Chondrocyte (in vitro differentiated cells): Measurements from ENCODE around the gene PKD1. TPM values are rescaled to one million over a fixed set of nuclear protein-coding genes. Genes with fewer than 3 reads are reported as not detected.
A peak's percentile ranks its signal among the peaks of the same experiment; 100 is the strongest.
"Not testable (repeated sequence)": the region's sequence is repeated elsewhere in the genome, so short reads cannot be mapped to it uniquely, and the experiment has no call there.

ENCODE experiments used
- DNase-seq: peaks from one replicate; pipeline ENCODE4 v3.0.0; 2021; ENCODE audit warnings: mixed read lengths, low spot score
- H3K27ac Mint-ChIP-seq: one replicate; pipeline ENCODE4 v1.8.0; 2021; ENCODE audit warnings: mild to moderate bottlenecking, moderate library complexity, mixed read lengths; ENCODE audit not compliant: unreplicated experiment
- H3K27me3 Mint-ChIP-seq: 2 replicates; pipeline ENCODE4 v1.8.0; 2021; ENCODE audit warnings: low read depth, mixed read lengths
- H3K36me3 Mint-ChIP-seq: 2 replicates; pipeline ENCODE4 v1.8.0; 2021; ENCODE audit warnings: low read depth, mixed read lengths
- H3K4me1 Mint-ChIP-seq: 2 replicates; pipeline ENCODE4 v1.8.0; 2021; ENCODE audit warnings: low read depth, mild to moderate bottlenecking, mixed read lengths
- H3K4me3 Mint-ChIP-seq: one replicate; pipeline ENCODE4 v1.8.0; 2021; ENCODE audit warnings: mild to moderate bottlenecking, moderate library complexity, mixed read lengths; ENCODE audit not compliant: unreplicated experiment
- H3K9me3 Mint-ChIP-seq: 2 replicates; pipeline ENCODE4 v1.8.0; 2021; ENCODE audit warnings: low read depth, mixed read lengths
- long read RNA-seq: library from polyadenylated mRNA; stranded (forward); transcript quantifications from one replicate; pipeline ENCODE4 v2.0.0, GENCODE V29; 2021
- total RNA-seq: library from RNA; stranded (reverse); gene quantifications from 3 replicates; pipeline ENCODE4 v1.2.1, GENCODE V29; 2021
- TF ChIP-seq, protein P1 (sequence below): fragments of 200-600 bp; sonication (generic); IDR thresholded peaks from 2 replicates; pipeline ENCODE4 v1.5.0; 2021; ENCODE audit warnings: antibody characterized with exemption, mild to moderate bottlenecking, moderate library complexity

PKD1 gene
- total RNA-seq, result 131 to 230 TPM (median 216 TPM) in 3 replicates
- long read RNA-seq, full-length matches to known transcripts, result 4 of 144 reads
- long read RNA-seq, partial matches to known transcripts, result 96 of 144 reads
- long read RNA-seq, other reads (novel, unspliced or antisense), result 44 of 144 reads

DNA sequence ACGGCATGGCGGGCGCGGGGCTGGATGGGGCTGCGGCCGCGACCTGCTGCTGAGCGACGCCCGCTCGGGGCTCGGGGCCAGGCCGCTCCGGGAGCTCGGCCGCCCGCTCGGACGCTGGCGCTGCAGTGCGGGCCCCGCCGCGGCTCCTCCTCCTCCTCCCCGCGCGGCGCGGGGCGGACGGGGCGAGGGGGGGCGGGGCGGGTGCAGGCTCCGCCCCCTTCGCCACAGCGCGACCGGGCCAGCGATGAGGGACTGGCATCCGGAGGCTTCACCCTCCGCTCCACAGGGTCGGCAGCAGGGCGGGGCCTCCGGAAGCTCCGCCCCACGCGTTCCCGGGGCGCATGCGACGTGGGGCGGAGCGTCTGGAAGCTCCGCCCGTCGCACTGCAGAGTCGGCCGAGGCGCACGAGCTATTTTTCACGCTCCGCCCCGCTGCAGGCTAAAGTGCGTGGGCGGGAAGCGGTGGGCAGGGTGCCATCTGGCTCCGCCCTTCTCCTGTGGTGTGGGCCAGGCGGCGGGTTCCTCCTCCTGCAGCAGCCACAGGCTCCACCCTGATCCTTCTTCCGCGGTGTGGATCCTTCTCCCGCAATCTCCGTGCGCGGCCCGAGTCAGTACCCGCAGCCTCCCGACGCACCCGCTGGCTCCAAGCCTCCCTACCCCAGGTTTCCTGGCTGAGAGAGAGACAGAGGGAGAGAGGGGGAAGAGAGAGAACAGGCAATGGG lies at the start of gene PKD1:
TSS of gene PKD1 (minus strand) at position 129 of the 721 bp plus-strand sequence. CDS start 209 bp downstream, outside the sequence.
- peaks cover 10% of the 10 kb centered on the region for H3K4me1 Mint-ChIP-seq
- H3K36me3 Mint-ChIP-seq, H3K9me3 Mint-ChIP-seq, H3K27me3 Mint-ChIP-seq: not testable (repeated sequence)
- H3K4me3 Mint-ChIP-seq, result peak within 1 kb of the TSS; percentile 84
- peak; percentile 99 for DNase-seq
- peak within 1 kb of the TSS; percentile 98 for H3K27ac Mint-ChIP-seq

DNA sequence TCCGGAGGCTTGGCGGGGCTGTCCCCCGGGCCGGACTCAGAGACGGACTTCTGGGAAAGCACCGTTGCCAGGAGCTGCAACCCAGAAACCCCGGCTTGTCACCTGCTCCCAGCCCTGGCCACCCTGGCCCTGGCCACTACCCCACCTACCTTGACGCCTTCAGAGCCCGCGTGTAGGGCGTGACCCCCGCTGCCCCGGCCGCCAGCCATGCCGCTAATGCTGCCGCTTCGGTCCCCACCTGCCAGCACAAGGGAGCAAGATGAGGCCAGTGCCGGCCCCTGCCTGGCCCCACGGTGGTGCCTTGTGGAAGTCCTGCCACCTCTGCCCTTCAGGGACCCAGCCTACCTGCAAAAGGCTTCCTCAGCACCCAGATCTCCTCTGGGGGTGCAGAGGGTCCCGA lies 49.3 kb upstream of the PKD1 start:
- no peak overlapping the region for H3K4me3 Mint-ChIP-seq
- H3K36me3 Mint-ChIP-seq, result peaks cover 2% of the 10 kb centered on the region

DNA sequence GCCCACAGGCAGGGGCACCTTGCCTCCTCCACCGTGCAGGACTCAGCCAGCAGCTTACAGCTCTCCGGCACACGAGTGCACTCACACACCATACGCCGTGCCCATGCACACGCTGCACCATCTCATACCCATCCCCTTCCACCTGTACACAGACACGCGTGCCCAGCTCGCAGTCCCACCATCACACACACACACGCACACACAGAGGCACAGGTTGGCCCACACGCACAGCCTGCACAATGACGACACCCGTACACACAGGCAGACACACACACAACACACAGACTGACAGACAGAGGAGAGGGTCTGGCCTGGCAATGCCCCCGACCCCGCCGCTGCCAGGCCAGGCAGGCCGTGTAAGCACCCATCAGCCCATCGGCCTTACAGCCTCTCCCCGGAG lies 48.6 kb upstream of the PKD1 start:
- H3K9me3 Mint-ChIP-seq, result no peaks in the 10 kb centered on the region
- no peak for DNase-seq
- peaks cover 2% of the 10 kb centered on the region for H3K36me3 Mint-ChIP-seq
- H3K4me3 Mint-ChIP-seq, result no peak overlapping the region
- no peak overlapping the region for H3K27ac Mint-ChIP-seq
- TF ChIP-seq, protein P1, sequence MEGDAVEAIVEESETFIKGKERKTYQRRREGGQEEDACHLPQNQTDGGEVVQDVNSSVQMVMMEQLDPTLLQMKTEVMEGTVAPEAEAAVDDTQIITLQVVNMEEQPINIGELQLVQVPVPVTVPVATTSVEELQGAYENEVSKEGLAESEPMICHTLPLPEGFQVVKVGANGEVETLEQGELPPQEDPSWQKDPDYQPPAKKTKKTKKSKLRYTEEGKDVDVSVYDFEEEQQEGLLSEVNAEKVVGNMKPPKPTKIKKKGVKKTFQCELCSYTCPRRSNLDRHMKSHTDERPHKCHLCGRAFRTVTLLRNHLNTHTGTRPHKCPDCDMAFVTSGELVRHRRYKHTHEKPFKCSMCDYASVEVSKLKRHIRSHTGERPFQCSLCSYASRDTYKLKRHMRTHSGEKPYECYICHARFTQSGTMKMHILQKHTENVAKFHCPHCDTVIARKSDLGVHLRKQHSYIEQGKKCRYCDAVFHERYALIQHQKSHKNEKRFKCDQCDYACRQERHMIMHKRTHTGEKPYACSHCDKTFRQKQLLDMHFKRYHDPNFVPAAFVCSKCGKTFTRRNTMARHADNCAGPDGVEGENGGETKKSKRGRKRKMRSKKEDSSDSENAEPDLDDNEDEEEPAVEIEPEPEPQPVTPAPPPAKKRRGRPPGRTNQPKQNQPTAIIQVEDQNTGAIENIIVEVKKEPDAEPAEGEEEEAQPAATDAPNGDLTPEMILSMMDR, result no peak
- no peaks in the 10 kb centered on the region for H3K27me3 Mint-ChIP-seq
- H3K4me1 Mint-ChIP-seq, result no peaks in the 10 kb centered on the region

More for the DNA sequence above, 49.3 kb upstream of the PKD1 start:
- no peak for DNase-seq
- no peaks in the 10 kb centered on the region for H3K9me3 Mint-ChIP-seq
- no peak overlapping the region for H3K27ac Mint-ChIP-seq
- TF ChIP-seq, protein P1, result no peak
- no peaks in the 10 kb centered on the region for H3K4me1 Mint-ChIP-seq
- H3K27me3 Mint-ChIP-seq, result no peaks in the 10 kb centered on the region

DNA sequence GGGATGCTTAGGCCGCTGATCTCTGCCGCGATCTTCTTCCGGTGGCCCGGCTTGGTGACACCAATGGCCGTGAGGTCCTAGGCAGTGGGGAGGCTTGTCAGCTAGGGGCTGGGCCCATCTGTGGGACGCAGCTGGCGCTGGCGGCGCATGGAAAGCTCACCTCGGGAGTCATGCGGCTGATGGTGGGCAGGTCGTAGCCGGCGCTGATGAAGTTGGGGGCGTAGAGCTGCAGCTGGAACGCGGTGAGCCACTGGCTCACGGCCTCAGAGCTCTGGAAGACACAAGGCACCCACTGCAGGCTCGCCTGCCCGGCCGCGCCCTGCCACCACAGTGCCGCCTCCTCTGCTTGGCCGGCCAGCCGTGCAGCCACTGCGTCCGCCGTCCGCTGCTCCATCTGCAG lies 48.0 kb upstream of the PKD1 start:
- Mint-ChIP-seq H3K27me3 (no peaks in the 10 kb centered on the region), H3K27ac (no peak overlapping the region), H3K9me3 (no peaks in the 10 kb centered on the region), H3K36me3 (peaks cover 2% of the 10 kb centered on the region), H3K4me3 (no peak overlapping the region), H3K4me1 (no peaks in the 10 kb centered on the region)
- TF ChIP-seq, protein P1, result no peak
- DNase-seq, result no peak

- Mint-ChIP-seq H3K4me3 (no peak overlapping the region), H3K27ac (no peak overlapping the region), H3K36me3 (peaks cover 4% of the 10 kb centered on the region), H3K27me3 (no peaks in the 10 kb centered on the region), H3K4me1 (no peaks in the 10 kb centered on the region), H3K9me3 (no peaks in the 10 kb centered on the region)
- DNase-seq, result no peak
- TF ChIP-seq, protein P1, result no peak
Measured at GRCh38 chr16:2181952-2182351, 46.3 kb upstream of the PKD1 start.
